ENCODE measurements around the gene CSK.
A peak's percentile ranks its signal among the peaks of the same experiment; 100 is the strongest.

Gene CSK

DNA sequence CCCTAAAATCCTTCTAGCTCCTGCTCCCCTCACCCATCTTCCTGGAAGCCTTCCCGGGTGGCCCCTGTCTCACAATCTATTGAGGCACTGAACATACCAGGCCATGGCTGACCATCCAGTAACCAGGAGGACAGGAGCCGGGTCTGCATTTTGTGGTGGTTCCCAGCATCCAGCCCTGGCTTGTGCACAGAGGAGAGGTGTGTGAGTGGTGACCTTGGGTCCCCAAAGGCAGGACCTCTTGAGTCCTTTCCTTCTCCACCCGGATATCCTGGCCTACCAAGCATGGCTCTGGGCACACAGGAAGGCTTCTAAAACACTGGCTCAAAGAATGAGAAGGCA lies 7.8 kb downstream of the CSK start:
- H3K36me3 ChIP-seq: peaks cover 10% of the 10 kb centered on the region
- H3K4me3 ChIP-seq (ENCODE audit: low read depth in 1 of 2, low read length in 1 of 2): peak overlapping the region; percentile 95 to 99
- TF ChIP-seq, protein P1, sequence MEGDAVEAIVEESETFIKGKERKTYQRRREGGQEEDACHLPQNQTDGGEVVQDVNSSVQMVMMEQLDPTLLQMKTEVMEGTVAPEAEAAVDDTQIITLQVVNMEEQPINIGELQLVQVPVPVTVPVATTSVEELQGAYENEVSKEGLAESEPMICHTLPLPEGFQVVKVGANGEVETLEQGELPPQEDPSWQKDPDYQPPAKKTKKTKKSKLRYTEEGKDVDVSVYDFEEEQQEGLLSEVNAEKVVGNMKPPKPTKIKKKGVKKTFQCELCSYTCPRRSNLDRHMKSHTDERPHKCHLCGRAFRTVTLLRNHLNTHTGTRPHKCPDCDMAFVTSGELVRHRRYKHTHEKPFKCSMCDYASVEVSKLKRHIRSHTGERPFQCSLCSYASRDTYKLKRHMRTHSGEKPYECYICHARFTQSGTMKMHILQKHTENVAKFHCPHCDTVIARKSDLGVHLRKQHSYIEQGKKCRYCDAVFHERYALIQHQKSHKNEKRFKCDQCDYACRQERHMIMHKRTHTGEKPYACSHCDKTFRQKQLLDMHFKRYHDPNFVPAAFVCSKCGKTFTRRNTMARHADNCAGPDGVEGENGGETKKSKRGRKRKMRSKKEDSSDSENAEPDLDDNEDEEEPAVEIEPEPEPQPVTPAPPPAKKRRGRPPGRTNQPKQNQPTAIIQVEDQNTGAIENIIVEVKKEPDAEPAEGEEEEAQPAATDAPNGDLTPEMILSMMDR (IDR thresholded peaks at IDR 0.05): peak; percentile 2
- H3K27ac ChIP-seq: peak overlapping the region; percentile 100
- no peaks in the 10 kb centered on the region for H3K9me3 ChIP-seq
- no peaks in the 10 kb centered on the region for H3K27me3 ChIP-seq
- peaks cover 91 to 97% of the 10 kb centered on the region in 2 experiments for H3K4me1 ChIP-seq (ENCODE audit: control insufficient read depth in 1 of 2, insufficient read depth in 1 of 2, low read depth in 1 of 2, low read length in 1 of 2)

DNA sequence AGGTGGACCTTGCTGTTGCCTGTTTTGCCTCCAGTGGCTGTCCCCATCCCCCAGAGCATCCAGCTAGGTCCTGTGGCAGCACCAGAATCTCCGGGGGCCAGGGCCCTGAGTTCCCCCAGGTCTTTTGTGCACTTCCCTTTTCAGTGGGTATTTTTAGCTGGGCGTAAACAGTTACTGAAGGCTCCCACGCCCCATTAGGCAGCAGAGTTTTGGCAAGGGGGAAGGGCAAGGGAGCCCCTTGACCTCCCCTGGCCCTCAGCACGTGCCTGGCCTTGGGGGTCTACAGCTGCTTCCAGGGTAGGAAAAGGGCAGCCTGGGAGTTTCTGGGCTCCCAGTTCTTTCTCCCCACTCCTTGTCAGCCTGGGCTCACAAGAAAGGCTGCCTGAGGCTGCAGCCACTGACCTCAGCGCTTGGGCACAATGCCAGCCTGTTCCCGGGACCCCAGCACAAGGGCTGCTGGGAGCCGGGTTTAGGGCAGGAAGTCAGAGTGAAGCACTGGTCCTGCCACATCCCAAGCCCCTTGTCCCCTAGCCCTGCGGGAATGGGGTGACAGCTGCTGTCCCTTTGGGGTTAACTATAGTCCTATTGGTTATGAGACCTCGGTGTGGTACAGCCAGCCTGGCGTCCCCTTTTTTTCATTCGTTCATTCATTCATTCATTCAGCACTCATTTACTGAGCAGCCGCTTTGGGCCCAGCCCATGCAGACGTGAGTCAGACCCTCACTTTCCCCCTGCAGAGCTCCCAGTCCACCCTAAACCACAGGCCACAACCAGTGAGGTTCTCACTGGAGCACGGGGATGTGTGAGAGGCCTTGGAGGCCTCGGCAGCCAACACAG lies 8.4 kb downstream of the CSK start:
- peak overlapping the region; percentile 95 to 99 for H3K4me3 ChIP-seq (ENCODE audit: low read depth in 1 of 2, low read length in 1 of 2)
- H3K4me1 ChIP-seq (ENCODE audit: control insufficient read depth in 1 of 2, insufficient read depth in 1 of 2, low read depth in 1 of 2, low read length in 1 of 2): peaks cover 85 to 97% of the 10 kb centered on the region in 2 experiments
- H3K27ac ChIP-seq: peak overlapping the region; percentile 100
- TF ChIP-seq, protein P1 (IDR thresholded peaks at IDR 0.05): no peak
- no peaks in the 10 kb centered on the region for H3K9me3 ChIP-seq
- H3K27me3 ChIP-seq: no peaks in the 10 kb centered on the region
- peaks cover 9% of the 10 kb centered on the region for H3K36me3 ChIP-seq

GRCh38 chr15:74791007-74791406 lies 9.1 kb downstream of the CSK start:
- TF ChIP-seq, protein P1 (IDR thresholded peaks at IDR 0.05): no peak
- H3K27me3 ChIP-seq: no peaks in the 10 kb centered on the region
- H3K36me3 ChIP-seq: peaks cover 5% of the 10 kb centered on the region
- no peaks in the 10 kb centered on the region for H3K9me3 ChIP-seq
- H3K4me3 ChIP-seq (ENCODE audit: low read depth in 1 of 2, low read length in 1 of 2): peak overlapping the region; percentile 95 to 99
- H3K27ac ChIP-seq: peak overlapping the region; percentile 100
- peaks cover 78 to 92% of the 10 kb centered on the region in 2 experiments for H3K4me1 ChIP-seq (ENCODE audit: control insufficient read depth in 1 of 2, insufficient read depth in 1 of 2, low read depth in 1 of 2, low read length in 1 of 2)

DNA sequence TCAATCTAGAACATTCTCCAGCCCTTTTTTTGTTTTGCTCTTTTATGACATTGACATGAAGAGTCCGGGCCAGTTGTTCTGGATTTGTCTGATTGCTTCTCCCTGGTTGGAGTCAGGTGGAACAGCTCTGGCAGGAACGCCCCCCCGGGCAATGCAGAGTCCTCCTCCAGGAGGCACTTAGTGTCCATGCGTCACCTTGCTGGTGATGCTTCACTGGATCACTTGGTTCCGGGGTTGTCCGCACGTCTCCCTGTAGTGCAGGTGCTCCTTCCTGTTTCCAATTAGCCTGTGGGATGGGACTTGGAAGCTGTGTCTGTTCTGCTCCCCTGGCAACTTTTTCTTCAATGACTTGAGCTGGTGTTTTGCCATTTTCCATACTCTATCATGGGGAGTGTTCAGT lies 9.8 kb downstream of the CSK start:
- Histone ChIP-seq H3K27ac (peak overlapping the region; percentile 100), H3K4me3 (ENCODE audit: low read depth in 1 of 2, low read length in 1 of 2) (peak overlapping the region in 1 of 2 experiments; percentile 95), H3K27me3 (no peaks in the 10 kb centered on the region), H3K36me3 (peaks cover 5% of the 10 kb centered on the region), H3K9me3 (no peaks in the 10 kb centered on the region), H3K4me1 (ENCODE audit: control insufficient read depth in 1 of 2, insufficient read depth in 1 of 2, low read depth in 1 of 2, low read length in 1 of 2) (peaks cover 72 to 85% of the 10 kb centered on the region in 2 experiments)
- TF ChIP-seq, protein P1 (IDR thresholded peaks at IDR 0.05): no peak

DNA sequence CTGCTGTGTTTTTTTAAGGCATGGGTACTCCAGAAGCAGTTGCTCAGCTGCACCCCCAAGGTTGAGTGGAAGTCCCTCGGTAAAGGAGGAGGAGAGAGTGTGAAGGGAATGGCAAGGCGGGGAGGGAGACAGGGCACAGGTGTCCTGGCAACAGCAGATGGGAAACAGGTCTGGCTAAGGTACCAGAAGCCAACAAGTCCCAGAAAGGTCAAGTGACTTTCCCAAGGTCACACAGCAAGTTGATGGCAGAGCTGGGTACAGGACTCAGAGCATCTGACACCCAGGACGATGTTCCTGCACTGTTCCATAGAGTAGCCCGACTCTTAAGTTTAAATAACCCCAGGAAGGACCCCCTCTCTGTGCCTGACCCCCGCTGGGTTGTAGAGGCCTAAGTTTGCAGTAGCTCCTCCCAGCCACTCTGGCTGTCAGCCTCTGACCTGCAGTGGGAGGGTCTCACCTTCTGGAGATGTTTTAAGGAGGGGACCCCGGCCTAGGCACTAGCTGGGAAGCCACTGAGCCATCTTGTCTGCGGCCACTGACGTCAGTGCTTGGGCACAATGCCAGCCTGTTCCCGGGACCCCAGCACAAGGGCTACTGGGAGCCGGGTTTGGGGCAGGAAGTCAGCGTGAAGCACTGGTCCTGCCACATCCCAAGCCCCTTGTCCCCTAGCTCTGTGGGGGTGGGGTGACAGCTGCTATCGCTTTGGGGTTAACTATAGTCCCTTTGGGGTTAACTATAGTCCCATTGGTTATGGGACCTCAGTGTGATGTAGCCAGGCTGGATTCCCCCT lies 10.5 kb downstream of the CSK start:
- TF ChIP-seq, protein P1 (IDR thresholded peaks at IDR 0.05): no peak
- peaks cover 5% of the 10 kb centered on the region for H3K36me3 ChIP-seq
- no peak overlapping the region for H3K4me3 ChIP-seq (ENCODE audit: low read depth in 1 of 2, low read length in 1 of 2)
- H3K27ac ChIP-seq: peak overlapping the region; percentile 100
- no peaks in the 10 kb centered on the region for H3K9me3 ChIP-seq
- H3K4me1 ChIP-seq (ENCODE audit: control insufficient read depth in 1 of 2, insufficient read depth in 1 of 2, low read depth in 1 of 2, low read length in 1 of 2): peaks cover 64 to 77% of the 10 kb centered on the region in 2 experiments
- no peaks in the 10 kb centered on the region for H3K27me3 ChIP-seq
